ENCODE results near the gene UNG.
"Not testable (repeated sequence)": the region's sequence is repeated elsewhere in the genome, so short reads cannot be mapped to it uniquely, and the experiment has no call there.

DNA sequence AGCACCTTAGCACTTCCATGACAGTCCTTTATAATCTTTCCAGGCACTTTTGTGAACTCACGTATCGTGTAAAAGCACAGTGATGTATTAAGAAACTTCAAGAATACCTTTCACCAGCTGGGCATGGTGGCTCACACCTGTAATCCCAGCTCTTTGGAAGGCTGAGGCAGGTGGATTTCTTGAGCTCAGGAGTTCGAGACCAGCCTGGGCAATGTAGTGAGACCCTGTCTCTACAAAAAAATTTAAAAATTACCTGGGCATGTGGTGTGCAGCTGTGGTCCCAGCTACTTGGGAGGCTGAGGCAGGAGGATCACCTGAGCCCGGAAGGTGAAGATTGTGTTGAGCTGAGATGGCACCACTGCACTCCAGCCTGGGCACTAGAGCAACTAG is 43.3 kb upstream of the UNG start:
- not testable (repeated sequence) for TF ChIP-seq CTCF (IDR thresholded peaks at IDR 0.05); EZH2 (IDR thresholded peaks at IDR 0.05; ENCODE audit: borderline replicate concordance, insufficient read depth, low read depth, low read length, poor library complexity, severe bottlenecking)
